GM12874 (cell line): ENCODE measurements around the gene CHID1.

Source experiments
- TF ChIP-seq, protein P1 (sequence below): IDR thresholded peaks from 2 replicates; pipeline ENCODE4 v1.5.1; 2011; ENCODE audit warnings: low read depth, mild to moderate bottlenecking, control low read depth, low read length, moderate library complexity; ENCODE audit not compliant: insufficient read depth

CHID1 gene

DNA sequence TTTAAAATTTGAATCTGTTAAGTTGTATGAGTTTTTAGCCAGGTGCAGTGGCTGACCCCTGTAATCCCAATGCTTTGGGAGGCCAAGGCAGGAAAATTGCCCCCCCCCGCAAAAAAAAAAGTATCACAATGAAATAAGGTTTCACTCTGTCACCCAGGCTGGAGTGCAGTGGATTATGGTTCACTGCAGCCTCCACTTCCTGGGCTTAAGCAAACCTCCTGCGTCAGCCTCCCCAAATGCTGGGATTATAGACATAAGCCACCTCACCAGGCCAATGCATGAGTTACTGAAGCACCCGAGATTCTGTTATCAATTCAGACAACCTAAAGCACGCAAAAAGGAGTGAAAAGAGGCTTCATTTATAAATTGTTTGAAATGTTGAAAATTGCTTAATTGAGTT lies 2.4 kb upstream of the CHID1 start:
- TF ChIP-seq, protein P1, sequence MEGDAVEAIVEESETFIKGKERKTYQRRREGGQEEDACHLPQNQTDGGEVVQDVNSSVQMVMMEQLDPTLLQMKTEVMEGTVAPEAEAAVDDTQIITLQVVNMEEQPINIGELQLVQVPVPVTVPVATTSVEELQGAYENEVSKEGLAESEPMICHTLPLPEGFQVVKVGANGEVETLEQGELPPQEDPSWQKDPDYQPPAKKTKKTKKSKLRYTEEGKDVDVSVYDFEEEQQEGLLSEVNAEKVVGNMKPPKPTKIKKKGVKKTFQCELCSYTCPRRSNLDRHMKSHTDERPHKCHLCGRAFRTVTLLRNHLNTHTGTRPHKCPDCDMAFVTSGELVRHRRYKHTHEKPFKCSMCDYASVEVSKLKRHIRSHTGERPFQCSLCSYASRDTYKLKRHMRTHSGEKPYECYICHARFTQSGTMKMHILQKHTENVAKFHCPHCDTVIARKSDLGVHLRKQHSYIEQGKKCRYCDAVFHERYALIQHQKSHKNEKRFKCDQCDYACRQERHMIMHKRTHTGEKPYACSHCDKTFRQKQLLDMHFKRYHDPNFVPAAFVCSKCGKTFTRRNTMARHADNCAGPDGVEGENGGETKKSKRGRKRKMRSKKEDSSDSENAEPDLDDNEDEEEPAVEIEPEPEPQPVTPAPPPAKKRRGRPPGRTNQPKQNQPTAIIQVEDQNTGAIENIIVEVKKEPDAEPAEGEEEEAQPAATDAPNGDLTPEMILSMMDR, result no peak

DNA sequence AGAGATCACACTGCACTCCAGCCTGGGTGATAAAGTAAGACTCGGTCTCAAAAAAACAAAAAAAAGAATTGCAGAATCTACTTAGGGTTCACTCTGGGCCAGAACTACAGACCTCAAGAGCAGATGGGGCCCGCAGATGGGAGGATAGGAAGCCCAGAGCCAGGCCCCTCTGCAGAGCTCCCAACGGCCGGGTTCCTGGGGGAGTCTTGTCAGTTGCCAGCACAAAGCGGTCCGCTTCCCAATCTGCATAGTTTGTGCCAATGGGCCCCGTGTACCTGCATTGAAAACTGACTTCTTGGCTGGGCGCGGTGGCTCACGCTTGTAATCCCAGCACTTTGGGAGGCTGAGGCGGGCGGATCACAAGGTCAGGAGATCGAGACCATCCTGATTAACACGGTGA lies 1.7 kb upstream of the CHID1 start:
- TF ChIP-seq, protein P1, result no peak

DNA sequence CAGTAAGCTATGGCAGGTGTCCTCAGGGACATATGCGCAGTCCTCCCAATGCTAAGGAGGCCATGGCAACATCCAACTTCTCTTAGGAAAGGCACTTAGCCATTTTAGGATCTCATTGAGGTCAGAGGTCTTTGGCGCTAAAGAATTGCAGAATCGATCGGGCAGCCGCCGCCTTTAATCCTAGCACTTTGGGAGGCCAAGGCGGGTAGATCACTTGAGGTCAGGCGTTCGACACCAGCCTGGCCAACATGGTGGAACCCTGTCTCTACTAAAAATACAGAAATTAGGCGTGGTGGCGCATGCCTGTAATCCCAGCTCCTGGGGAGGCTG lies 1.2 kb upstream of the CHID1 start:
- TF ChIP-seq, protein P1, result no peak

DNA sequence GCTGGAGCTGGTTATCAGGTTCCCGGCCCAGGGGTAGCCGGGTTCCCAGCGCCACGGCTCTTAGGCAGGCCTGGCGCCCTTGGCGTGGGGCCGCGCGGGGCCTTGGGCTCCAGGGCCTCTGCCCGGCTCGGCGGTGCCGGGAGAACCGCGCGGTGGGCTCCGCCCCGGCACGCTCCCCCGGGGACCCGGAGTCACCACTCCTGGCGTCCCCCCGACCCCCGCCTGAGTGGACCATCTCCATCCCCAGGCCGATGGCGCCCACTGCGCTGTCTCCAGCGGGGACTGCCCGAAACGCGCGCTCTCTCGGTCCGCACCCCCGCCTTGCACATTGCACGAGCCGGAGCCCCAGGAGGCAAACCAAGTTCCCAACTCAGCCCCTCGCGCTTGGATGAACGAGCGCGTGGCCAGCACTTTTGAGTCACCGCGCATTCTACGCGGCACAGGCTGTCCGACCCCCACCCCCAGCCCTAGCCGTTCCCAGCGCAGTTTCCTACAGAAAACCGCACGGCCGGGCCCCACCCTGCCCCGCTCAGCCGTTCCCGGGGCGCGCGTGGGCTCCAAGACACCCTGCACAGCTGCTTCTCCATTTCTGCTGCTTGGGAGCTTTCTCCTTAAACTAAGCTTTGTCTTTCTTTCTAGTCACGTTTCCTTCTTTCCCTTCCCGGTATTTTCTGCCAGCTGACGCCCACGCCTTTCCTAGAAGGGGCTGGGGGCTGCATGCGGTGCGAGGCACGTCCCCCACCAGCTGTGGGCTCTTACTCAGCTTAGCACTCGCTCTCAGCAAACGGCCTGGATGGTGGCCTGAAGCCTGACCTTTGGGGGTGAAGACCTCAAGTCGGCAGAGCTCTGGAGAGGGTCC lies 650 bp upstream of the CHID1 start:
- TF ChIP-seq, protein P1, result no peak

DNA sequence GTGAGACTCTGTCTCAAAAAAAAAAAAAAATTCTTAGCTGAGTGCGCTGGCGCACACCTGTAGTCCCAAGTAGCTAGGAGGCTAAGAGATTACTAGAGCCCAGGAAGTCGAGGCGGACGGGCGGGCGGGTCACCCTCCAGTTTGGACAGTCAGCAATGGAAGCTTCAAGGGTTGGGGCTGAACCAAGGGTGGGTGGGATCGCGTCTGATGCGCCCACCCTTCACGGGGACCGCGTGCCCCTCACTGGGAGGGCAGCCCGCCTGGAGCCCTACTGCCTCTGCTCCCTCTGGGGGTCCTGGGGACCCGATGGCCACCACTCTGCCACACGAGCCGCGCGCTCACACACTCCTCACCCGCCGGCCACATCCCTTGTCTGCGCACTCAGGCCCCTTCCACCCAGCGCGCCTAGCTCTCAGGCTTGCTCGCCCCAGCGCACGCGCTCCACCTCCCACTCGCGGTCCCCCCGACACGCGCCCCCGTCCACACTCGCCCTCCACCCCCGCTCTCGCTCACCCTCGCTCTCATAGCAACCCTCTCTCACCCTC lies 494 bp downstream of the CHID1 start:
- TF ChIP-seq, protein P1, result no peak

DNA sequence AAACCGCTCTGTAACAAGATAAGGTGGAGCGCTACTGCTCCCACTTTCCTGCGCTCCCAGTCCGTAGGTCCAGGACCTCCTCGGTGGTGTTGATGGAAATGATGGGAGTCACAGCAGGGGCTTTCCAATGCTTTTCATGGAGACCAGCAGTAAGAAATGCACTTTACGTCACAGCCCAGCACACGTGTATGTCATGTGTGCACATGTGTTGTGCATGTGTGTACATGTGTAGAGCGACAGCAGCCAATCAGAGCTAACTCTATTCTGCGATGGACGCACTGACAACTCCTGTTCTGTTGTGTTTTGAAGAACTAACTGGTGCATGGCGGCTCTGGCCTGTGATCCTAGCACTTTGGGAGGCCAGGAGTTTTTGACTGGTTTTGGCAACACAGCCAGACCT lies 1.2 kb downstream of the CHID1 start:
- TF ChIP-seq, protein P1, result no peak

DNA sequence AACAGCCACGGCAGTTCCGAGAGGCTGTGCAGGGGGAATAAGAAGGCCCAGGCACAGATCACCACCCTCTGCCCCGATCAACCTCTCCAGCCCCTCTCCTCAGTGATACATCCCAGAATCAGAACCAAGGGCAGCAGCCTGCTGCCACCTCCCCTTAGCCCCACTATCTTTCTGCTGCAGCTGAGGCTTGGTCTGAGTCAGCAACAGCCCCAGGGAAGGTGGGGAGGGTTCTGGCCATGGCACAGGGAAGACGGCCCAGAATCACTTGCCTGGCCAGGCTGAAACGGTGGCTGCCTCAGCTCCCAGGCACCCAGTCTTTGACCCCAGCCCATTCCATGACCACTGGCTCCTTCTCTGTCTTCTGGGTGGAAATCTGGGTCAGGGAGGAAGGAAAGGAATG lies 2.3 kb downstream of the CHID1 start:
- TF ChIP-seq, protein P1, result no peak
